NCI-H2081 (cell line): Measurements from ENCODE around the gene MCC.
A peak's percentile ranks its signal among the peaks of the same experiment; 100 is the strongest.

Experiments used
- DNase-seq, 2 experiments: peaks; one replicate each; lab custom pipeline; 2025; lab: John Stamatoyannopoulos, UW

Gene MCC

GRCh38 chr5:113031104-113031503, 457.1 kb downstream of the MCC start:
- no peak for DNase-seq

- DNase-seq, result no peak
Observed at GRCh38 chr5:113029614-113030013, 458.6 kb downstream of the MCC start.

- DNase-seq, result no peak
Observed at GRCh38 chr5:113027431-113027830, 460.8 kb downstream of the MCC start.

DNA sequence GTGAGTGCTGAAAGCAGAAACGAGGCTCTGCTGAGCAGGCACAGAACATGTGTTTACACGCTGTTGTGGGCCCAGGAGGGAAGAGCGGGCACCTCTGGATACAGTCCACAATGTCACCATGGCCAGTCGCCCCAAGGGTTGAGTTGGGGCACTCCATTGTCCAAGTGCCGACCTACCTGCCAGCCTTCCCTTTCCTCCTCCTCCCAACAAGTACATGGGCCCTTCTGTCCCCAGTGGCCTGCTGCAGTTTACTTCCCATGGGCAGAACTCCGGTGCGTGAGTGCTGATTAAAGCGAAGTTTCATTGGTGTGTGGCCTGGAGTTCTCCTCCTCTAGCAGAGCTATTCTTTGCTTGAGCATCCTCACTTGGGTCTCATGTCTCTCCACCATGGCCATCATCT, 461.2 kb downstream of the MCC start:
- DNase-seq, result no peak

GRCh38 chr5:113026211-113026610, 462.0 kb downstream of the MCC start:
- DNase-seq, result no peak

GRCh38 chr5:113025596-113025995, 462.7 kb downstream of the MCC start:
- DNase-seq, result no peak

GRCh38 chr5:113024076-113024697, 464.1 kb downstream of the MCC start:
- DNase-seq, result no peak

- DNase-seq, result no peak
Observed at GRCh38 chr5:113022661-113023060, 465.6 kb downstream of the MCC start.

DNA sequence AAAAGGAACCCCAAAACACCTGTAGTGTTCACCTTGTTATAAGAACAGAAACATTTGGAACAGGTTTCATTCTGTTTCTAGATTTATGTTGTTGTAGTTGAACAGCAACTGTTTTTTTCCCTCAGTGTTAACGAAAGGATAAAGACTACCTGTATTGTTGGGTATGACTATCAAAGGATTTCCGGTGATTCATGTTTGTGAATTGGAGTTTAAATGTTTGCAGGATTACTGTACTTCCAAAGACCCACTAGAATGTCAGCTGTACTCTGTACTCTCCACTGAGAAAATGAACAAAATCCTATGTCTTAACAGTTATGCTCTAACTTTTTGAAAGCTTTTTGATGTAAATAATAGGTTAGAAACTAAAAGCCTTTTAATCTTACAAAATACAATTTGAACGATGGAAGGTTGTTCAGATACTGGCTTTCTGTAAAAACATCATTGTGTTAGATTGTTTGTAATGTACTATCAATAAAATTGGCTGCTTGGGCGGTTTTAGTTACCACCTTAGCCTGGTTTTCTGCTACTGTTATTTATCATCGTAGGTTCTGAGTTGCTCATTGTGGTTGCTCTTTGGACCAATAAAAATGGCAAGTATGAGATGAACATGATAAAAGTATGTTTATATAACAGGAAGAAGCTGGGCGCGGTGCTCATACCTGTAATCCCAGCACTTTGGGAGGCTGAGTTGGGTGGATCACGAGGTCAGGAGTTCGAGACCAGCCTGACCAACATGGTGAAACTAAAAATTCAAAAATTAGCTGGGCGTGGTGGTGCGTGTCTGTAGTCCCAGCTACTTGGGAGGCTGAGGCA, 467.6 kb downstream of the MCC start:
- no peak for DNase-seq

GRCh38 chr5:113017881-113018635, 470.2 kb downstream of the MCC start:
- DNase-seq, result no peak

DNA sequence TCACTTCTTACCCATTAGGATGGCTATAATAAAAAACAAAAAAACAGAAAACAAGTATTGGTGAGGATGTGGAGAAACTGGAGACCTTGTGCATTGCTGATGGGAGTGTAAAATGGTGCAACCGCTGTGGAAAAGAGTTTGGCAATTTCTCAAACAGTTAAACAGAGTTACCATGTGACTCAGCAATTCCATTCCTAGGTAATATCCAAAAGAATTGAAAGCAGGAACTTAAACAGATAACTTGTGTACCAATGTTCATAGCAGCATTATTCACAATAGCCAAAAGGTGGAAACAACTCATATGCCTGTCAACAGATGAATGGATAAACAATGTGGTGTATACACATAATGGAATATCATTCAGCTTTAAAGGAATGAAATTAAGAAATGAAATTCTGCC, 482.8 kb downstream of the MCC start:
- no peak for DNase-seq

- no peak for DNase-seq
Observed at GRCh38 chr5:113003763-113004162, 484.5 kb downstream of the MCC start.

DNA sequence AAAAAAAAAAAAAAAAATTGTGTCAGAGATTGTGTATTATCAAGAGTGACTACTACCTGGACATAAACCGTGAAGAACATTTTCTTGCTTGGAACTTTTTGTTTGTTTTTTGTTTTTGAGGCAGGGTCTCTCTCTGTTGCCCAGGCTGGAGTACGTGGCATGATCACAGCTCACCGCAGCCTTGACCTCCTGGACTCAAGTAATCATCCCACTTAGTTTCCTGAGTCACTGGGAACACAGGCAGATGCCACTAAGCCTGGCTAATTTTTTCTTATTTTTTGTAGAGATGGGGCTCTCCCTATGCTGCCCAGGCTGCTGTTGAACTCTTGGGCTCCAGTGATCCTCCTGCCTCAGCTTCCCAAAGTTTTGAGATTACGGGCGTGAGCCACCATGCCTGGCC, 485.8 kb downstream of the MCC start:
- no peak for DNase-seq

GRCh38 chr5:113000466-113000865, 487.8 kb downstream of the MCC start:
- no peak for DNase-seq

DNA sequence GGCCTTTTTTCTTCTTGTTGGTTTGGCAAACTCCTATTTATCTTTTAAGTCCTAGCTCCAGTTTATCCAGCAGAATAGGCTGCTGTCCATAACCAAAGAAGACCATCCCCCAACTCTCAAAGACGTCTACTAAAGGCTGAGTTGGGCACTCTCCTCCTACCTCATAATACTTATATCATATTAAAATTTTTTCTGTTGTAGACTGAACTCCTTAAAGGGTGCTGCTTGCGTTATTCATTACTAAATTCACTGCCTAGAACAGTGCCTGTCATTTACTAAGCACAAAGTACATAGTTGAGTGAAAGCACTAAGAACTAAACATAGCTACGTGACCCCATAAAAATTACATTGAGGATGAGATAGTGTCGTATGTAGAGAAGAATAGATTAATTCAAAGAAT, 490.0 kb downstream of the MCC start:
- DNase-seq, result no peak

- DNase-seq, result no peak
Observed at GRCh38 chr5:112996830-112997374, 491.4 kb downstream of the MCC start.

GRCh38 chr5:112995764-112996618, 492.3 kb downstream of the MCC start:
- peak; percentile 42 to 53 for DNase-seq

GRCh38 chr5:112986224-112986623, 502.0 kb downstream of the MCC start:
- DNase-seq, result no peak

GRCh38 chr5:112983363-112983762, 504.9 kb downstream of the MCC start:
- DNase-seq, result no peak

- DNase-seq, result no peak
Observed at GRCh38 chr5:112979723-112980122, 508.5 kb downstream of the MCC start.

DNA sequence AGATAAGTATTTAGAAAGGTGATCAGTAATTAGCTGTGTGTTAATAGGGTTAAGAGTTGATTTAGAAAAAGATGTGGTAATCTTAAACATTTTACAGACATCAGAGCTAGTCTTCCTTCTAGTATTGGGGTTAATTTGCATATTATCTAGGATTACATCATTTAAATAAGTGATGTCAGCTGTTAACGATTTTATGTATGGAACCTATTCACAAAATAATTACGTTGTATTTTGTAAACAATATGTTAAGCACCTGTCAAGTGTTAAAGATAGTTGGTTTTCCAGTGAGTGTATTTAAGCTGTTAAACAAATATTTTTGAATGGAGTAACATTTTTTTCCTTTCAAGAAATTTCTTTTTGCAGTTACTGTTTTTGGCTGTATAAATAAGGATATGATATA, 509.4 kb downstream of the MCC start:
- DNase-seq, result no peak

DNA sequence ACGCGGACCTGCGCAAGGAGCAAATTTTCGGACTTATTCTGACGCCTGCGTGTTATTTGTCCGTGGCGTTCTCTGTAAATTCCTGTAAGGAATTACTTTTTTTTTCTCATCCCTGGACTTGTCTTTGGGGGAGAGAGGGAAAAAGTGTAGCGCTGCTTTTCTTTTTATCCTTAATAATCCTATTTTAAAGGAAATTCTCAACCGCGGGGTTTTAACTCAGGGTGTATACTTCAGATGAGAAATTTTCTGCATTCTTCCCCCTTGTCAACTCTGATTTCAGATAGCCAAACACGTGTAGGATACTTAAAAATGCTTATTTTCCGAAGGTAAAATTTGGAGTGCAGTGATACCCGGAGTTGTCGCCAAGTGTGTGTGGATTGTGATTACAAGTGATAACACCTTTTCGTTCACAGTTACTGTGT, 510.8 kb downstream of the MCC start:
- no peak for DNase-seq
